ENCODE measurements around the gene RFC2. TPM values are rescaled to one million over a fixed set of nuclear protein-coding genes. Genes with fewer than 3 reads are reported as not detected.
A peak's percentile ranks its signal among the peaks of the same experiment; 100 is the strongest.

RFC2 gene
- total and polyA plus RNA-seq, 10 of the 15 experiments (the other 5 are each of a cell fraction or from before 2014, with no cell fraction given) = 25.8 to 145 (median 90.9) TPM

GRCh38 chr7:74218343-74218698 is 35.9 kb downstream of the RFC2 start:
- POLR2A ChIA-PET = interaction anchor here (0.6 to 4.8 kb wide), 12 partner anchors 8 to 74 kb away, joined by 3 to 37 read pairs (median 4); partner anchors contain the start of genes CLIP2 and LAT2
- FAIRE-seq (no peak), DNase-seq (ENCODE audit: low read depth, low spot score) (no peak), ATAC-seq (no peak)
- Histone ChIP-seq H3K27me3 (replicated peaks in 1 of 2; ENCODE audit: control insufficient read depth in 2 of 2, insufficient read depth in 2 of 2, low read length in 1 of 2) (no peaks in the 10 kb centered on the region), H3K4me1 (ENCODE audit: control insufficient read depth, insufficient read depth, low read length) (peaks cover 40% of the 10 kb centered on the region), H3K79me2 (ENCODE audit: control insufficient read depth, insufficient read depth, low read length) (peaks cover 45% of the 10 kb centered on the region), H3K4me3 (no peak overlapping the region), H2AFZ (ENCODE audit: control insufficient read depth, low read depth, low read length) (no peak overlapping the region), H3K4me2 (ENCODE audit: control insufficient read depth, insufficient read depth) (peak overlapping the region; percentile 2; the same call in 1 of the 2 replicates), H3K9ac (ENCODE audit: control insufficient read depth, insufficient read depth, low read length) (no peak overlapping the region), H3K9me3 (replicated peaks; ENCODE audit: control insufficient read depth, insufficient read depth, low read length) (no peaks in the 10 kb centered on the region), H3K27ac (ENCODE audit: control insufficient read depth, insufficient read depth) (peak overlapping the region; percentile 95), H3K36me3 (ENCODE audit: control insufficient read depth in 2 of 2, insufficient read depth in 2 of 2, low read length in 1 of 2) (peaks cover 22 to 33% of the 10 kb centered on the region in 2 experiments), H4K20me1 (ENCODE audit: control insufficient read depth, insufficient read depth) (no peaks in the 10 kb centered on the region)
- WGBS (ENCODE audit: insufficient coverage, insufficient replicate concordance, low lambda C conversion rate, missing lambda C conversion rate) = 71% methylated on average over 2 of the region's 2 CpGs
- TF ChIP-seq IRF4 (IDR thresholded peaks at IDR 0.05; ENCODE audit: low read depth, low read length) = no peak
- TF ChIP-seq MTA2 (IDR thresholded peaks at IDR 0.05; ENCODE audit: low read depth) = no peak
- no peak for TF ChIP-seq BRCA1 (IDR thresholded peaks at IDR 0.05; ENCODE audit: low read depth, low read length)
- TF ChIP-seq MXI1 (IDR thresholded peaks at IDR 0.05; ENCODE audit: low read depth, low read length) = no peak
- TF ChIP-seq YY1 (IDR thresholded peaks at IDR 0.05; ENCODE audit: low read depth, low read length) = 0 out of 2 replicates have a peak, but pooled peaks have one; percentile 49
- TF ChIP-seq ZNF592 (IDR thresholded peaks at IDR 0.05) = 0 out of 2 replicates have a peak, but pooled peaks have one; percentile 60
- intact Hi-C loops (cut with micrococcal nuclease; ENCODE audit: unreplicated experiment) (loop anchor here (5.0 kb wide), 1 partner anchor 34 kb away; the partner anchor contains the start of gene RFC2), in situ Hi-C loops (cut with MboI) (no loop called here)
- CTCF ChIA-PET = interaction anchor here (1.3 to 2.4 kb wide), 7 partner anchors 10 to 183 kb away, joined by 4 to 17 read pairs (median 9); no protein-coding TSS in a partner anchor
- RAD21 ChIA-PET (ENCODE audit: unreplicated experiment) = interaction anchor here (1.0 to 3.1 kb wide), 9 partner anchors 9 to 183 kb away, joined by 3 to 29 read pairs (median 6); partner anchors contain the start of genes CLIP2 and LAT2
- no TSS peak for BruUV-seq (replicated peaks)
- SMC1A ChIA-PET (ENCODE audit: uncharacterized antibody, unreplicated experiment) = interaction anchor here (0.7 to 2.8 kb wide), 13 partner anchors 8 to 114 kb away, joined by 3 to 14 read pairs (median 5); partner anchors contain the start of gene LAT2
